GM19099 (cell line): ENCODE data around the gene FLT1.

Experiments
- POLR2A ChIP-seq: IDR thresholded peaks from 3 replicates; pipeline ENCODE4 v1.6.1; 2011; ENCODE audit warnings: low read depth; ENCODE audit not compliant: insufficient read length; ENCODE audit errors: extremely low read depth

The FLT1 gene

GRCh38 chr13:28485097-28485496 is 9.8 kb downstream of the FLT1 start:
- TF ChIP-seq POLR2A: no peak

DNA sequence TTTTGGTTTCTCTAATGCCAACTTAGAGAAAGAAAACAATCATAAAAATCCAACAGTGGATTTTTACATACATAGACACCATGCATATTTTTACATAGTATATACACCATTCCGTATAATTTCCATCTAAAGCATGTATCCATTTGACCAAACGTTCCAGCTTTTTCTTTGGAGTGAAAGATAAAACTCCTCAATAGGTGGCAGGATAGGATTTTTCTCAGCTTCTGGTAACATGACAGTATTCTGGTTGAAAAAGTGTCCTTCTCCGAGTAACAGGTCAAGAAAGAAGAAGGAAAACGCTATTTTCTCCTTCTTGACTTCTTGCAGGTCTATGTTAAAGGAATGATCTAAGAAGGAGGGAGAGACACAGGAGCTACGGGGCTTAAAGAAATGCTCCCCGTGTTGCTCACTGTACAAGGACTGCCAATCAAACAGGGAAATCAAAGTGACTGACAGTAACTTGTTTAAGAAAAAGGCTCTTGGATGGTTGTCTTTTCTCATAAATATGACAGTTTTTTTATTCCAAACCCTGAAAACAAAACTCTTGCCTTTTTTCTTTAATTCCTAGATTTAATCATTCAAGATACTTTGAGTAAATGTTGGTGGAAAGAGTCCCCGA is 11.5 kb downstream of the FLT1 start:
- TF ChIP-seq POLR2A: no peak

- TF ChIP-seq POLR2A: no peak
Measured at GRCh38 chr13:28479005-28479404, 15.9 kb downstream of the FLT1 start.

- no peak for TF ChIP-seq POLR2A
Measured at GRCh38 chr13:28478127-28478526, 16.8 kb downstream of the FLT1 start.

DNA sequence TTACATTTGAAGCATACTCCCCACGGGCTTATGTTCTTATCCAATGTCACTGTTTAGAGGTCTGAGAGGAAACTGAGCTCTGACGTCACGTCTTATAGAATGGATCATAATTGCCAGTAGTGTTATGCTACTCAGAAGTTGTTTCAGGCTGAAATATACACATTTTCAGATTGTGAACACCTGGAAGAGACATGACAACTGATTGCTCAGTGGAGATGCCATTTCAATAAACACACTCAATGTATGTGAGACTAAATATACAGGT is 17.3 kb downstream of the FLT1 start:
- TF ChIP-seq POLR2A: no peak

DNA sequence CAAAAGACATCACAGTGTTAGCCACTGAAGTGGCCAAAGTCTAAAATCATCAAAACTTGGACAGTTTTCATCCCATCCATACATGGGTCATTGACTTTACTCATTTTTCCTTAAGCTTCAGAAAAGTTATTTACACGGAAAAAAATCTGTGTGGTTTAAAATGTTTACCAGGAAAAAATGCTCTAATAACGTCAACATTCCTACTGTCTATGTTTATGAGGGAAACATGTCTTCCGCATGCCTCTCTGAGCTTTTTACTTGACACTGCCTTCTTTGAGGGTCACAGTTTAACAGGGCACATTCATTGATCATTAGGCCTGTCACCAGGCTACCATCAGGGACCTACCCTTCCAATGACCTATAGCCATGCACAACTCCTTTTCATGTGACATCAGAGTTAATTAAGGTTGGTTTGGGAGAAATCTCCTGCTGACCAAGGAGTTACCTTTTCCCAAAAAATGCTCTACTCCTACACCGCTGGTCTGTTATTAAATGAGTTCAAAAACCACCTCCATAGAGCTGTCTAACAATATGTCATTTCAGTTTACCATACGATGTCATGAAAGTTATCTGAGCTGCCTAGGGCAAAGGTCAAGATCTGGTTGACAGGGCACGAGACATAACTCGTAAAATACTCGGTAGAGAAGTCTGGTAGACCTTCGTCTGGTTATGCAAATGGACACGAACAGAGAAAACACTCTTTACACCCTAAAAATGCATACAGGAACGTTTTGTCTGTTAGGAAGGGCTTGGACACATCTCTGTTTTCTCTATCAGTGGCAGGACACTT is 17.8 kb downstream of the FLT1 start:
- no peak for TF ChIP-seq POLR2A

DNA sequence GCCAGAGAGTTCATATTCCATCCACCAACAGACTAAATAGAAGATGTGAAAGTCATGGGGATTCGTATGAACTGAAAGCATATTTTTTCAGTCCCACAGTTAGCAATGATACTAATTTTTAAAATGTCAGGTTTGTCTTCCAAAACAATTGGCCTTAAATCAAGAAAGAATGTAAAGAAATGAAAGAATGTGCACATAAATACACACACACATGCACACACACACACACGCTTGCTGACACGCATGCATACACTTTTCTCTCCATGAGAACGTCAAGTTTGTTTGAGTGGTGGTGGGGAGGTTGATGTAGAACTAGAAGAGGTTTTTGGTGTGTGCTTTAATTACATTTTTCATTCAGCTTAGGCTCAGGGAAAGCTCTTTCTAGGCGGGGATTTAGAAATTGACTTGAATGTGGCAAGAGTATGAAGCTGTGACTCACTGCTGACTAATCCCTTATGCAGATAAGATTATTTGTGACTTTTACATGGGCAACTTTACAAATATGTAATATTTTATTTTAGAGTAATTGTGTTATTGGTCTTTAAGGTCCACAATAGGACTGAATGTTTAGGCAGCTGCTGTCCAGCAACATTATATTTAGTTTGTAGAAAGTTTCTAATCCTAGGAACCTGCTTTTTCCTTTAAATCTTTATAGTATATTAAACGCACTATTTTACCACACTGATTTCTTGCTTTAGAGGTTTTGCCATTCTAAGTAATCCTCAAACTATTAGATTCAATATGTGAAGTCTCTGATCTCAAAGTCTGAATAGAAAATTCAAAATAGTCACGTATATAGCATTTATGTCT is 18.8 kb downstream of the FLT1 start:
- no peak for TF ChIP-seq POLR2A

DNA sequence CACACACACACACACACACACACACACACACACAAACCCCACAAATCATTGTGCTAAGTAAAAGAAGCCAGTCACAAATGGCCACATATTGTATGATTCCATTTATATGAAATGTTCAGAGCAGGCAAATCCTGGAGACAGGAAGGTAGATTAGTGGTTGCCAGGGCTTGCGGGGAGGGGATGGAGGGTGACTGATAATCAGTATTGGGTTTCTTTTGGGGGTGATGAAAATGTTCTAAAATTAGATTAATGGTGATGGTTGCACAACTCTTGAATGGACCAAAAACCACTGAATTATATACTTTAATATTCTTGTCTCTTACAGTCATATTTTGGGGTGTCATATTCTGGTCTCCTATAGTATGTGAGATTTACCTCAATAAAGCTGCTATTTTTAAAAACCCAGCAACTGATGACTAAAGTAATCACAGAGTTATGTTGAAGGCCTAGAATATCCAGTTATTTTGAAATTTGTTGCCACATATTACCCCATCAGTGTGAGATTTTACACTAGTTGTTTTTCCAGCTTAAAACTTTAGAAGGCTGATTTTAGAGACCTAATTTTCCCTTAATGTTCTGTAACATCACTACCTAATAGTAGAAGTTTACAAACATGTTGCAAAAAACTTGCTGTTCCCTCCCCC is 20.3 kb downstream of the FLT1 start:
- TF ChIP-seq POLR2A: no peak

DNA sequence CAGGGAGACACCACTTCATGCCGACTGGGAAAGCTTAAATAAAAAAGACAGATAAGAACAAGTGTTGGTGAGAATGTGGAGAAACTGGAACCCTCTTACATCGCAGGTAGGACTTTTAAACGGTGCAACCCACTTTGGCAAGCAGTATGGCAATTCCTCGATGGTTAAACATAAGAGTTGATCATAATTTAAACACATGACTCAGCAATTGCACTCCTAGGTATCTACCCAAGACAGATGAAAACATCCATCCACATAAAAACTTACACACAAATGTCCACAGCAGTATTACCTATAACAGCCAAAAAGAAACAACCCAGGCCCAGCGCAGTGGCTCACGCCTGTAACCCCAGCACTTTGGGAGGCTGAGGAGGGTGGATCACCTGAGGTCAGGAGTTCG is 21.9 kb downstream of the FLT1 start:
- TF ChIP-seq POLR2A: no peak

DNA sequence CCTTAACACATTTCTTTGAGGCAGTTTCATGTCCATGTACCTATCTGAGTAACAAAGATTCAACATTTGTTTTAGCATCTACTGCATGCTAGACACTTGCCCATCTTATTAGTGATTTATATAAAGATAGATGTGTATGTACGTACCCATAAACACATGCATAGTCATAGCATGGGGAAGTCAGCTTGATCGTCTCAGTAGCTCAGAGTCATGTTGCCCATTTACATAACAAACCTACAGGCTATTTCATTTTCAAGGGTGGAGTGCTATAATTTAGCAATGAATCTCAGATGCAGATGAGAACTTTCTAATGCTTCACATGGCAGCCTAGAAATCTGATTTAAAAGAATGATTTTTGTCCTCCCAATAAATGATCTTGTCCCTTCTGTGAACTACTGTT is 23.5 kb downstream of the FLT1 start:
- TF ChIP-seq POLR2A: no peak

DNA sequence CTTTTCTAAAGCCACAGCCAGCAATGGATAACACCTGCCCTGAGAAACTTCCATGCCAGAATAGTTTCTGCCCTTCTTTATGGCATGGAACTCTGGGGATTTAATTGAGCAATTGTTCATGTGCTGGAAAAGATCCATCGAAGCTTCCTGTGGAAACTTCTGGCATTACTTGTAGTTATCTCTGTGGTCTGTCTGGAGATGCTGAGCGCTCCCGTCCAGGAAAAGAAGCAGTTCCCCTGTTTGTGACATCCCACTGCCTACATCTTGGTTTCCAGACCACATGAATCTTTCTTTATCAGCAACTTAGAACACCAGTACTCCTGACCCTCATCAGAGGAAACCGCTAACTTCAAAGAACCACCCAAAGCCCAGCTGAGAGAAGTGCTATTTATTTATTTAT is 24.6 kb downstream of the FLT1 start:
- no peak for TF ChIP-seq POLR2A

- TF ChIP-seq POLR2A: no peak
Measured at GRCh38 chr13:28469316-28469715, 25.6 kb downstream of the FLT1 start.

- TF ChIP-seq POLR2A: no peak
Measured at GRCh38 chr13:28468023-28468915, 26.7 kb downstream of the FLT1 start.

DNA sequence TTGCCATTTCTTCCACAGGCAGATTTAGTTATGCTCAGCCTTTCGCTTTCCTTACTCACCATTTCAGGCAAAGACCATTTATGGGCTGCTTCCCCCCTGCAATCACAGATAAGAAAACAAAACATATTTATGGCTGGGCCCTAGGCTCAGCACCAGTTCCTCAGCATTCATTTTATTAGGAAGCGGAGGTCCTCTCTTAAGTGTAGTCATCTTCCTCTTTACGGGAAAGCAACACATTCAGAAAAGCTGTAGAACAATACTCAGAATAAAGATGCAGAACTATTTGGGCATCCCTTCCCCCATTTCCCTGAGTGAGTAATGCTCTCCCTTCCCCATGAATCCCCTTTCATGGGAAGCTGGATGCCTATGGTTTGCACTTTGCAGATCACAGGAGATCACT is 27.9 kb downstream of the FLT1 start:
- TF ChIP-seq POLR2A: no peak

DNA sequence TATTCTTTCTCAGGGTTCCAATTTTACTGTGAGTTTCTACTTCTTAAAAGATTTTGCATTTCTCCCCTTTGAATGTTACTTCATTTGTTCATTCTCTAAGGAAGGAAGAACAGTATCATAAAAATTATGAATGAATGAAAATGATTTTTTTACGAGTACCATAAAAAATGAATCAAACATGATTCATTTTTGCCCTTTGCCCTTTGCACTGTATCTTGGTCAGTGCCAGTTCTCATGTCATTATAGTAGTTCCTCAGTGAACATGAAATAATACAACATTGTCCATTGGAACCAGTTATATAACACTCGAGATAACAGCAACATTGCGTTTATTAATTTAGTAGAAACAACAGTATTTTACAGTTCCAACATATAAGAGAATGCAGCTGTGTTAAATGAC is 28.8 kb downstream of the FLT1 start:
- TF ChIP-seq POLR2A: no peak

DNA sequence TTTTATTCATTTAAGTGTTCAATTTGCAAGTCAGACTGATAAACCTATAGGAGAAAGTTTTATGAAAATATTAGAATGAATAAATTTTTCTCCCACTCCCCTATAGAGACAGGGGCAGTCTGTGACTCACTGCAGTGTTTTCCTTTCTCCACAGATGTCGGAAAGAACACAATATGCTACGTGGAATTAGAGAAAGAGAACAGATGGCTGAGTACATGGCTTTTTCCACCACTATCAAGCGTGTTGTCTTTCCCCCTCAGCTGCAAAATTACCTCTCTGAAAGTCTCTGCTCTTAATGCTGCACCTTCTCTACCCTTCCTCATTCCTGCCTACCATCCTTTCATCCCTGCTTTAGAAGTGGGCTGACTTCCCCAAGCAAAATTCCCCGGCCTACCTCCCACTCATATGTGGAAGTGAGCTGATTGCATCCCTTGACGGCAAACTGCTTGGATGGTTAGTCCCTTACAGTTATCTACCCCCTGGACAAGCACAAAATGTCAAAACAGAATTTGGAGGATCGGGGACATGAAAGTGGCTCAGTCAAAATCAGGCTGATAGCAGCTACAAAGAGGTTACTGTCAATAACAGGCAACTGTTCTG is 30.0 kb downstream of the FLT1 start:
- TF ChIP-seq POLR2A: no peak
